Measurements from ENCODE around the gene NCKAP5L.
A peak's percentile ranks its signal among the peaks of the same experiment; 100 is the strongest.

NCKAP5L gene

GRCh38 chr12:49824895-49825294, 3.3 kb downstream of the NCKAP5L start:
- TF ChIP-seq, protein P1, sequence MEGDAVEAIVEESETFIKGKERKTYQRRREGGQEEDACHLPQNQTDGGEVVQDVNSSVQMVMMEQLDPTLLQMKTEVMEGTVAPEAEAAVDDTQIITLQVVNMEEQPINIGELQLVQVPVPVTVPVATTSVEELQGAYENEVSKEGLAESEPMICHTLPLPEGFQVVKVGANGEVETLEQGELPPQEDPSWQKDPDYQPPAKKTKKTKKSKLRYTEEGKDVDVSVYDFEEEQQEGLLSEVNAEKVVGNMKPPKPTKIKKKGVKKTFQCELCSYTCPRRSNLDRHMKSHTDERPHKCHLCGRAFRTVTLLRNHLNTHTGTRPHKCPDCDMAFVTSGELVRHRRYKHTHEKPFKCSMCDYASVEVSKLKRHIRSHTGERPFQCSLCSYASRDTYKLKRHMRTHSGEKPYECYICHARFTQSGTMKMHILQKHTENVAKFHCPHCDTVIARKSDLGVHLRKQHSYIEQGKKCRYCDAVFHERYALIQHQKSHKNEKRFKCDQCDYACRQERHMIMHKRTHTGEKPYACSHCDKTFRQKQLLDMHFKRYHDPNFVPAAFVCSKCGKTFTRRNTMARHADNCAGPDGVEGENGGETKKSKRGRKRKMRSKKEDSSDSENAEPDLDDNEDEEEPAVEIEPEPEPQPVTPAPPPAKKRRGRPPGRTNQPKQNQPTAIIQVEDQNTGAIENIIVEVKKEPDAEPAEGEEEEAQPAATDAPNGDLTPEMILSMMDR (conservative IDR thresholded peaks at IDR 0.05; ENCODE audit: low read depth) = no peak
- peak overlapping the region; percentile 91 for H3K27ac ChIP-seq
- ChIA-PET POLR2A (ENCODE audit: low non-redundant PET) (no interaction called here), CTCF (interaction anchor here (0.5 to 0.7 kb wide), 3 partner anchors 20 to 287 kb away, joined by 3 read pairs; partner anchors contain the start of gene COX14)
- no peak for DNase-seq (ENCODE audit: low spot score)

DNA sequence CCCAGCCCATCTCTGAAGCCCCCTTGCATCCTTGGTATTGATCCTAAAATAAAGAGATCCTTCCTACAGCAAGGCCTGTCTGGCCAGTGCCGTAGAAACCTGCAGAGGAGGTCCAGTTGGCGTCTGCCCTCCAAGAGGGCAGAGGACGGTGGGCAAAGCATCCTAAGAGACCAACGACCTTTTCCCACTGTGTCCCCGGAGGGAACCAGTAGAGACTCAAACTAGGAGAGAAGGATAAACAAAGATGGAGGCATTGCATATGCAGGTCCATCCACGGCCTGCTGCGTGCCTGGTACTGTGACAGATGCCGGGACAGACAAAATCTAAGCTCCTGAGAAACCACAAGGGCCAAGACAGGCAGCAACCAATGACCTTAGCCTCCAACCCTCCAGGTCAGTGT, 3.8 kb downstream of the NCKAP5L start:
- no peak for DNase-seq (ENCODE audit: low spot score)
- POLR2A ChIA-PET (ENCODE audit: low non-redundant PET) = no interaction called here
- peak overlapping the region; percentile 91 for H3K27ac ChIP-seq
- TF ChIP-seq, protein P1 (conservative IDR thresholded peaks at IDR 0.05; ENCODE audit: low read depth) = no peak
- CTCF ChIA-PET = no interaction called here

GRCh38 chr12:49823951-49824350, 4.3 kb downstream of the NCKAP5L start:
- ChIA-PET POLR2A (ENCODE audit: low non-redundant PET) (no interaction called here), CTCF (interaction anchor here (0.8 kb wide), 1 partner anchor 28 kb away, joined by 5 read pairs; no protein-coding TSS in a partner anchor)
- DNase-seq (ENCODE audit: low spot score) = no peak
- TF ChIP-seq, protein P1 (conservative IDR thresholded peaks at IDR 0.05; ENCODE audit: low read depth) = no peak
- peak overlapping the region; percentile 91 for H3K27ac ChIP-seq

- H3K27ac ChIP-seq = peak overlapping the region; percentile 23; the same call in 1 of the 2 replicates
- ChIA-PET POLR2A (ENCODE audit: low non-redundant PET) (no interaction called here), CTCF (interaction anchor here (0.6 to 1.2 kb wide), 3 partner anchors 16 to 139 kb away, joined by 4 to 6 read pairs (median 5); no protein-coding TSS in a partner anchor)
- DNase-seq (ENCODE audit: low spot score) = no peak
- TF ChIP-seq, protein P1 (conservative IDR thresholded peaks at IDR 0.05; ENCODE audit: low read depth) = no peak
These were observed 4.9 kb downstream of the NCKAP5L start for GRCh38 chr12:49823350-49823749.

- H3K27ac ChIP-seq = peak overlapping the region; percentile 44
- ChIA-PET POLR2A (ENCODE audit: low non-redundant PET) (no interaction called here), CTCF (interaction anchor here (0.6 to 1.2 kb wide), 2 partner anchors 18 to 776 kb away, joined by 3 to 4 read pairs; no protein-coding TSS in a partner anchor)
- TF ChIP-seq, protein P1 (conservative IDR thresholded peaks at IDR 0.05; ENCODE audit: low read depth) = no peak
- no peak for DNase-seq (ENCODE audit: low spot score)
These were observed 6.6 kb downstream of the NCKAP5L start for GRCh38 chr12:49821373-49822287.

- TF ChIP-seq, protein P1 (conservative IDR thresholded peaks at IDR 0.05; ENCODE audit: low read depth) = no peak
- POLR2A ChIA-PET (ENCODE audit: low non-redundant PET) = no interaction called here
- CTCF ChIA-PET = interaction anchor here (0.6 kb wide), 1 partner anchor 209 kb away, joined by 9 read pairs; no protein-coding TSS in a partner anchor
- DNase-seq (ENCODE audit: low spot score) = no peak
- peak overlapping the region; percentile 44 for H3K27ac ChIP-seq
These were observed 8.4 kb downstream of the NCKAP5L start for GRCh38 chr12:49819786-49820185.
